Colon (tissue), 2 donors: Measurements from ENCODE around the gene MGME1.
A peak's percentile ranks its signal among the peaks of the same experiment; 100 is the strongest.
"Not testable (repeated sequence)": the region's sequence is repeated elsewhere in the genome, so short reads cannot be mapped to it uniquely, and the experiment has no call there.

ENCODE experiments used
- FAIRE-seq: peaks from 2 replicates; lab custom pipeline; 2012; peaks lifted over from hg19 to GRCh38; lab: Jason Lieb, UNC
- donor health status: control.
- donor health status: control.

Gene MGME1

GRCh38 chr20:18020931-18021330 lies 52.1 kb downstream of the MGME1 start:
- FAIRE-seq = no peak

GRCh38 chr20:18024606-18025127 lies 55.8 kb downstream of the MGME1 start:
- FAIRE-seq = no peak

GRCh38 chr20:18027011-18027410 lies 58.2 kb downstream of the MGME1 start:
- not testable (repeated sequence) for FAIRE-seq

GRCh38 chr20:18030020-18030419 lies 61.2 kb downstream of the MGME1 start:
- no peak for FAIRE-seq

- no peak for FAIRE-seq
Observed at GRCh38 chr20:18031050-18031449, 62.2 kb downstream of the MGME1 start.

GRCh38 chr20:18031888-18032509 lies 63.2 kb downstream of the MGME1 start:
- FAIRE-seq = no peak

- FAIRE-seq = peak; percentile 33
Observed at GRCh38 chr20:18032977-18033892, 64.4 kb downstream of the MGME1 start.

GRCh38 chr20:18034039-18034438 lies 65.2 kb downstream of the MGME1 start:
- no peak for FAIRE-seq

GRCh38 chr20:18039063-18039462 lies 70.2 kb downstream of the MGME1 start:
- no peak for FAIRE-seq
